NCI-H2029 (cell line): ENCODE data around the gene GCAT.
"Not testable (repeated sequence)": the region's sequence is repeated elsewhere in the genome, so short reads cannot be mapped to it uniquely, and the experiment has no call there.

ENCODE experiments used
- DNase-seq: peaks from one replicate; lab custom pipeline; 2025; lab: John Stamatoyannopoulos, UW

GCAT gene

DNA sequence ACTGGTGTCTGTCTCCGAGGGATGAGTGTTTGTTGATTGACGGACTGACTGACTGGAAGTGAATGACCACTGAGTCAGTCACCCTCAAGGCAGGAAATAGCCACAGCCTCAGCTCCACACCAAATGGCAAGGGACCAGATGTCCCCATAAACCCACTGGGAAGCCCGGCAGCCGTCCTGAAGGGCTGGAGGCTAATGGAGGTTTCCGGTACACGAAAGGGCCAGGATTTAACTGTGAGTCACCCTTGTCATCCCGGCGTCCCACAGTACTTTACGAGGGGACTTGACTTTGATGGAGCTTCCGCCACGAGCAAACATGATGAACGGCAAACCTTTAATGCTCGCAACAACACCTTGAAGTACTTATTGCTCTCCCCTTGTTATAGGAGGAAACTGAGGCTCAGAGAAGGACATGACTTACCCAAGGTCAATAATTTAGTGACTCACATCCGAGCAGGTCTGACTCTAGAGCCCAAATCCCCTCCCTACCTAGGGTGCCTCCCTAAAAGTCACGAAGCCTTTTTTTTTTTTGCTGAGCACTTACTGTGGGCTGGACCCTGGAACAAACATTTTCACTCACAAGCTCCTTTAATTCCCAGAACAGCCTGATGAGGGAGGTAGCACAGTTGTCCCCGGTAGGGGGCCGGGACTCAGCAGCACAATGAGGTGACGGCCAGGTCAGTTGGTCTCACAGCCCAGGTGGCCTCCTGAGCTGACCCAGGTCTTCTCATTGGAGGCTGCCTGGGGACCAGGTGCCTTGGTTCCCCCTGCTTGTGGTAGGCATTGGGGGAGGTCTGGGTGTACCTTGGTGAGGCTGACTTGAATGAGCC is 25.2 kb upstream of the GCAT start:
- no peak for DNase-seq

DNA sequence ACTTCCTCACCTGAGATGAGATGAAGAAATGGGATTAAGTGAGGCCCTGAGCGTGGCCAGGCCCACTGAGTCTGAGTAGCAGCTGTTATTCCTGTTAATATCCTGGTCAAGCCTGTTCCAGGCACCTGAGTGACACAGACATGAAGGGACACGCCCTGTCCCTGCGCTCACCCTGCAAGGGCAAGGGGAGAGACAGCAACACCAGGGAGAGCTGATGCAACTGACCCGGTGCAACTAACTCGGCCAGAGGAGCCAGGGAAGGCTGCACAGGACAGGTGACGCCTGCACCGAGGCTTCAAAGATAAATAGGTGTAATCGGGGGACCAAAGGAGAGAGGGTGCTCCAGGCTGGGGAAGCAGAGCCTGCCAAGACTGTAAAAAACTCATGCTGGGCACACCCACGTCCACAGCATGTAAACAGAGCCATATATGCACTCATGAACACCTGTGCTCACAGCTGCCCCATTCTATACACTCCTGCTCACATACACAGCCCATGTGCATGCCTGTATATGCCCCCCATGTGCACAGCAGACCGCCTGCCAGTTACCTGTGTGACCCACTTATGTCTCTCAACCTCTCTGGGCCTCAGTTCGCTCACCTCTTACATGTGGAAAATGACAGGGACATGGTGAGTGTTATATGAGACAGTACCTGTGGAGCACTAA is 22.8 kb upstream of the GCAT start:
- no peak for DNase-seq

DNA sequence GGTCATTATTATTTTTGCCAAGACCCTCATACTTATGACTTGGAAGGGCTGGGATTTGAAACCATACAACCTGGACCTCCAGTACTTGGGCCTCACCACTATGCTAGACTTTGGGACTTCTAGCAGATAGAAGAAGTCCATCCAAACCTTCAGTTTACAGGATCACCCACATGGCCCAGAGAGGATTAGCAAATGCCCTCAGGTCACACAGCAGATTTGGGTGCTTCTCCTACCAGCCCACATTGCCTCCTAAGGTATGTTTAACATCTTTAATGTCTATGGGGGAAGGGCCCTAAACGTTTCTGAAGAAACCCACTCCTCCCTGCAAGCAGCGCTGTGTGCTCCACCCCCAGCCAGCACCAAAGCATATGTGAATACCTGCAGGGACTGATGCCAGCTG is 17.5 kb upstream of the GCAT start:
- no peak for DNase-seq

DNA sequence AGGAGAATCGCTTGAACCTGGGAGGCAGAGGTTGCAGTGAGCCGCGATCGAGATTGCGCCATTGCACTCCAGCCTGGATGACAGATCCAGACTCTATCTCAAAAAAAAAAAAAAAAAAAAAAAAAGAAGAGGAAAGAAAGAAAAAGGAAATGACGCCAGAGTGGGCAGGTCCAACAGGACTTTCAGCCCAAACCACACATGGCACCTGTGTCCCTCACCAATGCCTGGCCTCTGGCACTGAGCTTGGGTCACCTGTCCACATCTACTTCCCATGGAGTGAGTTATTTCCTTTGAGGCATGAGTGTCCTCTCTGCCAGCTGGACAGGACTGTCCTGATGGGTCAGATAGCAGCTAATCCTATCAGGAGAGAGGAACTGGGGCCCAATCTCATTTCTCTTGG is 15.2 kb upstream of the GCAT start:
- no peak for DNase-seq

DNA sequence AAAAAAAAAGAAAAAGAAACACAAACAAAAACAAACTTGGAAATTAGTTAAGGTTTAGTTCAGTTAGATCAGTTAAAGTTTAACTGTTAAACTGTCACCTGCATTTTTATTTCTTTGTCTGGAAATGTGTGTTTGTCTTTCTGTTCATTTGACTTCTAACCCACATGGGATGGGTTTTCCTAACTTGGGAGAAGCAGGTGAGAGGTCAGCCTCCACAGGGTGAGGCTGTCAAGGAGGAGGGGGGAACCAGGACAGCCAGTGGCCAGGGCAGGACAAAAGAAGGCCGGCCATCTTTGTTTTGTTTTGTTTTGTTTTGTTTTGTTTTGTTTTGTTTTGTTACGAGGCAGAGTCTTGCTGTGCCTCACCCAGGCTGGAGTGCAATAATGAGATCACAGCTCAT is 13.4 kb upstream of the GCAT start:
- DNase-seq = no peak

DNA sequence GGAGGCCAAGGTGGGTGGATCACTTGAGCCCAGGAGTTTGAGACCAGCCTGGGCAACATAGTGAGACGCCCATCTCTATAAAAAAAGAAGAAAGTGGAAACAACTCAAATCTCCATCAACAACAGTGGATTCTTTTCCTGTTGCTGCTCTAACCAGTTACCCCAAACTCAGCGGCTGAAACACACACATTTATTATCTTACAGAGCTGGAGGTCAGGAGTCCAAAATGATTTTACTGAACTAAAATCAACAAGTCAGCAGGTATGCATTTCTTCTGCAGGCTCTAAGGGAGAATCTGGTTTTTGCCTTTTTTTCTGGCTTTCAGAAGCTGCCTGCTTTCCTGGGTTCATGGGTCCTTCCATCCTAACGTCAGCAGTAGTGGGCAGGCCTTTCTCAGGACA is 11.7 kb upstream of the GCAT start:
- DNase-seq = no peak

DNA sequence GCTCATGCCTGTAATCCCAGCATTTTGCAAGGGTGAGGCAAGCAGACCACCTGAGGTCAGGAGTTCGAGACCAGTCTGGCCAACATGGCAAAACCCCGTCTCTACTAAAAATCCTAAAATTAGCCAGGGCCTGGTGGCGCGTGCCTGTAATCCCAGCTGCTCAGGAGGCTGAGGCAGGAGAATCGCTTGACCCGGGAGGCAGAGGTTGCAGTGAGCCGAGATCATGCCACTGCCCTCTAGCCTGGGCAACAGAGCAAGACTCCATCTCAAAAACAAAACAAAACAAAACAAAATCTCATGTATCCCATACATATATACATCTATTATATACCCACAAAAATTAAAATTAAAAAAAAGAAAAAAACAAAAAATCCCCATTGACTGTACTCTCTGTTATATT is 10.5 kb upstream of the GCAT start:
- not testable (repeated sequence) for DNase-seq

DNA sequence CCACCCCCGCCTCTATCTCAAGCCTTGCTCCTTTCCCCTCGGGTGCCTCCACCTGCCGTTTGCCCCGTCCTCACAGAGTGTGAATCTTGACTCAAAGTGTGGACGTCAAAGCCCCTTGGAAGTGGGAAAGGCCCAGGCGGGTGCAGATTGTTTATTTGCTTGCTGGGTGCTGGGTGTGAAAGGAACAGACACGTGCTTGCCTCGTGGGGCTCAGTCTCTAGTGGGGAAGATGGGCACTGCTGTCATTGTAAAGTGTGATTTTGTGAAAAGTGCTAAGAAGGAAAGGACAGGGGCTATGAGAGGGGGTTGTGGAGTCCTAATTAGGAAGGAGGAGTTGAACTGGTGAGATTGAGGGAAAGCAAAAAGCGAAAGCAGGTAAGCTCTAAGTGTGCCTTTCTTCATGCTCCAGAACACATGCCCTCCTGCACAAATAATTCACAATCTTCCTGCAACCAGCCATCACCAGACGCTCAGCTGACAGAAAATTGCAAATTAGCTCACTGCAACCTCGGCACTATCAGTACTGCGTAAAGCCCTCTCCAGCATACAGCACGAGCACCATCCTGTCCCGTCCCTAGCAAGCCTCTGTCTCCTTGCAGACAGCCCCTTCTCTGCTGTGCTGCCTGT is 9.7 kb upstream of the GCAT start:
- no peak for DNase-seq

DNA sequence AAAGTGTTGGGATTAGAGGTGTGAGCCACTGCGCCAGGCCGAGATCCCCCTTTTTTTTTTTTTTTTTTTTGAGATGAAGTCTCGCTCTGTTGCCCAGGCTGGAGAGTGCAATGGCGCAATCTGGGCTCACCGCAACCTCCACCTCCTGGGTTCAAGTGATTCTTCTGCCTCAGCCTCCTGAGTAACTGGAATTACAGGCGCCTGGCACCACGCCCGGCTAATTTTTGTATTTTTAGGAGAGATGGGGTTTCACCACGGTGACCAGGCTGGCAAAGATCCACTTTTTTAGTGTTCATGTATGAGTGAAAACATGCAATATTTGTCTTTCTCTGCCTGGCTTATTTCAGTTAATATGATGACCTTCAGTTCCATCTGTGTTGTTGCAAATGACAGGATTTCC is 7.8 kb upstream of the GCAT start:
- DNase-seq = peak; percentile 53

DNA sequence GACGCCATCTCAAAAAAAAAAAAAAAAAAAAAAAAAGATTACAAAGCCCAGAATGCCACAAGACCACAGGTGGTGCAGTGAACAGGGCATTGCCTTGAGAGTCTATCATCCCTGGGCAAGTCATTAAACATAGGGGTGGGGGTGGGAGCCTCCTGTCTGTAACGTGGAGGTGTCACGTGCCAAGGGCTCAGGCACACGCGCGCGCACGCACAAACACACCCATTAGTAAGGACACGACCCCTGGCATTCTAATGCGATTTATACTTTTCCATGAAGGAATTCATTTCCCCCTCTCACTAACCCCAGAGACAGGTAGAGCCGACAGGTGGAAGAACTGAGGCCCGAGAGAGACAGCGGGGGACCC is 5.8 kb upstream of the GCAT start:
- DNase-seq = peak; percentile 42

DNA sequence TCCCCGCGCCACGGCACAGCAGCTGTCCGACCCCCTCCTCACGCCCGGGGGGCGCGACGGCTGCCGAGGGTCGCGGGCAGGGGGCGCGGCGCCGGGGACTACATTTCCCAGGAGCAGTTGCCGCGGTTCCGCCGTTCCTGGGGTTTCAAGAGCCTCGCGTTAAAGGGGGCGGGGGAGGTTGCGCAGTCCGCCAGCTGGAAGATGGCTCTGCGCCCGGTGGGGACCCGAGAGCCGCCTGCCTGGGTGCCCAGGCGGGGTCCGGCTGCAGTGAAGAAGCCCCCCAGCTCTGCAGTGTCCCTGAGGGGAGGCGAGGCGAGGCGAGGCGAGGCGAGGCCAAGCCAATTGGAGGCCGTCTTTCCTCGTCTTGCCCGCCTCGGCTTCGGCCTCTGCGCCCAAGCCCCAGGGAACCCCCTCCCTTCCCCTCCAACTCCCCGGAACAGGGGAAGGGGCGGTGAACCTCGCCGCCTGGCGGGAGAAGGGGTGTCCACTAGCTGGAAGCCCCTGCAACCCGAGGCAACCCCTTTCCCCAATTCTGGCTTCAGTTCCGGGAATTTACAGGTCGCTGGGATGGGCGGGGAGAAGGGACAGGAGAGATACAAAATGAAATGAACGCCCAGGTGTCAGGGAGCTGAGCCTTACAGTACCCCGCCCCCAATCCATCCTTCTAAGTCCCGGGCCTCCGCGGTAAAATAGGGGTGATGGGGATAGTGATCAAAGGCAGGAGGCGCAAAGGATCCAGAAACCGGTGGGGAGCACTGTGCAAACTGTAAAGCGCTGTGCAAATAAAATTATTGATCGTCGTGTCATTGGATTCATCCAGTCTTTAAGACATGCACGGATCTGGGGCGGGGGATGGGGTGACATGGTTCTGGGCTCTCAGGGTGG is 5.2 kb upstream of the GCAT start:
- peak; percentile 34 for DNase-seq

DNA sequence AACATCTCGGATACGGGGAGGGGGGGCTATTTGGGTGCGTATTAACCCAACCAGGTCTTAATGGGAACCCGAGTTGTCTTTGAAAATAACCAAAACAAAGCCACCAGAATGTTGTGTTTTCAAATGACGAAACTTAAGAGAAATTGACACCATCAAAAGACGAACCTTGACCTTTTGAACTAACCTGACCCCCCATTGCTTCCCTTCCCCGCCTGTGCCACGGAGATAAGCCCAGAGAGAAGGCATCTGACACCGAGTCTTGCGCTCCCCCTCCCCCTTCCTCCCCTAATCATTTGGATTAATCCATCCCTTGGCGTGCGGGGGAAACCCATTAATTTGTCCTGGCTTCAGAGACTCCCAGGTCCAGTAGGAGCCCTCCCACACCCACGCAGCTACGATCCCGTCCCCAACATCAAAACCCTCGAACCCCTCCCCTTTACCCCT is 4.5 kb upstream of the GCAT start:
- no peak for DNase-seq

DNA sequence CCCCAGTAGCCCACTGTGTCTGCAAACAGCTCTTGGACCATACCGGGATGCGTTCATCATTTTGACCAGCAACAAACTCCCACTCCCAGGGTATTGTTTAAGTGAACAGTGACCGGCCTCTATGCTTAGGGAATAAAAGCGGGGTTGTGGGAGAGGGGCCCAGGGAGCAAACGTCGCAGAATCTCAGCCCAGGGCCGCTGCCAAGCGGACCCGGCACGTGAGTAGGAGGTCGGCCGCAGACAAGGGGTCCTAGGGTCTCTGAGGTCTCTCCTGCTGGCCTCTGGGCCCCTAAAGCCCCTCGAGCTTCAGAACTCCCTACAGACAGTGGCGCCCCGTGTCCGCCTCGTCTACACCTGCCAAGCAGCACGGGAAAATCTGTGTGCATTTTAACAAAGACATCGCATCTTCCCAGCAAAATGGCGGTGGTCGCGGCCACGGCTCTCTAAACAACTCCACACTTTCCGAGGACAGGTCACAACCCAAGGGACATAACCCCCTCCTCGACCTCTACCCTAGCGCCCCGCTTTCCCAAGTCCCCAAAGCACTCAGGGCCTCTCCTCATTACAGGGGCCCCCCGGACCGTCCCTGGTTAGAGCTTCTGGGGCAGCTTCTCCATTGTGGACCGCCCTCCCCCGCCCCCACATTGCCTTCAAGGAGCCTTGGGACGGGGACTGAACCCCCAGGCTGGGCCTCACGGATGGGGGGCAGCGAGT is 3.9 kb upstream of the GCAT start:
- no peak for DNase-seq

DNA sequence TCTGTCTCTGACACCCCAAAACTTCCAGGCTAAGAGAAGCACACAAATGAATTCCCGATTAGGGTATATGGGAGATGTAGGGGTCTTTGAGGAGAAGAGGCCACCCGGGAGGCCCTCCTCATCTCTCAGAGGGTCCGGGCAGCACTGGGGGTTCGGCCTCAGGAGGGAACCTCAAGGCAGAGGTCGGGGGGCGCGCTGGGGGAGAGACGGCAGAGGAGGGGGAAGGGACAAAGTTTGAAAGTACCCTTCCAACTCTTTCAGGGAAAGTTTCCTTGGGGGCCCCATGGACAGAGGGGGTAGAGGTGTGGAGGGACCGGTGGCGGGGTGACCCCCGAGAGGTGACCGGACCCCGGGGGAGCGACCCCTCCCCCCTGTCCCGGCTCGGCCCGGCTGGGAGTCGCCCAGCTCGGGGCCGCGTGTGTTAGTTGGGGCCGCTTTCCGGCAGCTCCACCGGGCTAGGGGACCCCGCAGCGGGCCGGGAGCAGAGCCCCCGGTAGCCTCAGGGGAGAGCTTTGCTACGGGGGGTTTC is 3.3 kb upstream of the GCAT start:
- DNase-seq = no peak

DNA sequence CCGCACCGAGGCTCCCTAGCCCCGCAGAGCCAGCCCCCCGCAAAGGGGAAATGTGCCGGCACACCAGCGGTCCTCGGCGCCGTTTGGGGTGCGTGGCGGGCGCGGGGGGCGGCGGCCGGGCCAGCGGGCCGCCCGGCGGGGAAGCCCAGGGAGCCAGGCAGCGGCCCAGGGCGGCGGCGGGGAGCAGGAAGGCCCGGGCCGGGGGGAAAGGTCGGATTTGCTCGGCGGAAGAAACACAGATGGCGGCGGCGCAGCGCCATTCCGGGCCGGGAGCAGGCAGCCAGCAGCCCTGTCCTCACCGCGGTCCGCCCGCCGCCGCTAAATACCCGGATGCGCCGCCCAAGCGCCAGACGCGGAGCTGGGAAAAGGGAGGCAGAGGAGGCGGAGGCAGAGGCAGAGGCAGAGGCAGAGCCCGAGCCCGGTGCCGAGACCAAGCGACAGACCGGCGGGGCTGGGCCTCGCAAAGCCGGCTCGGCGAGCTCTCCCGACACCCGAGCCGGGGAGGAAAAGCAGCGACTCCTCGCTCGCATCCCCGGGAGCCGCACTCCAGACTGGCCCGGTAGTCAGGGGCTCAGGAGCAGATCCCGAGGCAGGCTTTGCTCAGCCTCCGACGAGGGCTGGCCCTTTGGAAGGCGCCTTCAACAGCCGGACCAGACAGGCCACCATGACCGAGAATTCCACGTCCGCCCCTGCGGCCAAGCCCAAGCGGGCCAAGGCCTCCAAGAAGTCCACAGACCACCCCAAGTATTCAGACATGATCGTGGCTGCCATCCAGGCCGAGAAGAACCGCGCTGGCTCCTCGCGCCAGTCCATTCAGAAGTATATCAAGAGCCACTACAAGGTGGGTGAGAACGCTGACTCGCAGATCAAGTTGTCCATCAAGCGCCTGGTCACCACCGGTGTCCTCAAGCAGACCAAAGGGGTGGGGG is 2.6 kb upstream of the GCAT start:
- DNase-seq = peak; percentile 70

DNA sequence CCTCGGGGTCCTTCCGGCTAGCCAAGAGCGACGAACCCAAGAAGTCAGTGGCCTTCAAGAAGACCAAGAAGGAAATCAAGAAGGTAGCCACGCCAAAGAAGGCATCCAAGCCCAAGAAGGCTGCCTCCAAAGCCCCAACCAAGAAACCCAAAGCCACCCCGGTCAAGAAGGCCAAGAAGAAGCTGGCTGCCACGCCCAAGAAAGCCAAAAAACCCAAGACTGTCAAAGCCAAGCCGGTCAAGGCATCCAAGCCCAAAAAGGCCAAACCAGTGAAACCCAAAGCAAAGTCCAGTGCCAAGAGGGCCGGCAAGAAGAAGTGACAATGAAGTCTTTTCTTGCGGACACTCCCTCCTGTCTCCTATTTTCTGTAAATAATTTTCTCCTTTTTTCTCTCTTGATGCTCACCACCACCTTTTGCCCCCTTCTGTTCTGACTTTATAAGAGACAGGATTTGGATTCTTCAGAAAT is 1.9 kb upstream of the GCAT start:
- DNase-seq = no peak

DNA sequence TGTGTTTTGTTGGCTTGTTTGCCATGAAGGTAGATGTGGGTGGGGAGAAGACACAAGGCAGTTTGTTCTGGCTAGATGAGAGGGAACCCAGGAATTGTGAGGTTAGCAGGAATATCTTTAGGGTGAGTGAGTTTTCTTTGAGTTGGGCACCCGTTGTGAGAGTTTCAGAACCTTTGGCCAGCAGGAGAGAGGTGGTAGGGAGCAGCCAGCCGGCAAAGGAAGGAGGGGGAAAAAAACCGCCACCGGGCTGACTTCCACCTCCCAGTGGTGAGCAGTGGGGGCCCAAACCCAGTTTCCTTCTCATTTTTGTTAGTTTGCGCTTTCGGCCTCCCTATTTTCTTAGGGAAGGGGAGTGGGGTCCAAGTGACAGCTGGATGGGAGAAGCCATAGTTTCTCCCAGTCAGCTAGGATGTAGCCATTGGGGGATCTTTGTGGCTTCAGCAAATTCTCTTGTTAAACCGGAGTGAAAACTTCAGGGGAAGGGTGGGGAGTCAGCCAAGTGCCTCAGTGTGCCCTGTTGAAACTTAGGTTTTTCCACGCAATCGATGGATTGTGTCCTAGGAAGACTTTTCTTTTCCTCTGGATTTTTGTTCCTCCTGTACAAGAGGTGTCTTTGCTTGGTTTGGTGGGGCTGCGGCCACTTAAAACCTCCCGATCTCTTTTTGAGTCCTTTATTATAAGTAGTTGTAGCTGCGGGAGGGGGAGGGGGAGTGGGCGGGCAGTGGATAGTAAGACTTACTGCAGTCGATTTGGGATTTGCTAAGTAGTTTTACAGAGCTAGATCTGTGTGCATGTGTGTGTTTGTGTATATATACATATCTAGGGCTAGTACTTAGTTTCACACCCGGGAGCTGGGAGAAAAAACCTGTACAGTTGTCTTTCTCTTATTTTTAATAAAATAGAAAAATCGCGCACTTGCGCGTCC is 1.1 kb upstream of the GCAT start:
- DNase-seq = no peak

DNA sequence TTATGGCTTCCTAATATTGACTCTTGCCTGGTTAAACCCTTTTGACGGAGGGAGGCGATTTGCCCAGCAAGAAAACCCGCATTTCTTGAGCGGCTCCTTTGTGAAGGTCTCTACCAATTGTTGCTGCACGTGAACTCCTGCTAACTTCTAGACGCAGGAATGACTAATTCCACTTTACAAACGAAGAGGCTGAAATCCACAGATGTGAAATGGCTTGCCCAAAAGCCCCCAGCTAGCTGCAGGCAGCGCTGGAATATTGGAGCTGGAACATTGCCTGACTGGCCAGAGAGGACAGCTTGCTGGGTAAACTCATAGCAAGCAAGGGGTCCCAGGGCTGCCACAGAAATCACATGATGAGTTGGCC is 542 bp downstream of the GCAT start:
- no peak for DNase-seq

DNA sequence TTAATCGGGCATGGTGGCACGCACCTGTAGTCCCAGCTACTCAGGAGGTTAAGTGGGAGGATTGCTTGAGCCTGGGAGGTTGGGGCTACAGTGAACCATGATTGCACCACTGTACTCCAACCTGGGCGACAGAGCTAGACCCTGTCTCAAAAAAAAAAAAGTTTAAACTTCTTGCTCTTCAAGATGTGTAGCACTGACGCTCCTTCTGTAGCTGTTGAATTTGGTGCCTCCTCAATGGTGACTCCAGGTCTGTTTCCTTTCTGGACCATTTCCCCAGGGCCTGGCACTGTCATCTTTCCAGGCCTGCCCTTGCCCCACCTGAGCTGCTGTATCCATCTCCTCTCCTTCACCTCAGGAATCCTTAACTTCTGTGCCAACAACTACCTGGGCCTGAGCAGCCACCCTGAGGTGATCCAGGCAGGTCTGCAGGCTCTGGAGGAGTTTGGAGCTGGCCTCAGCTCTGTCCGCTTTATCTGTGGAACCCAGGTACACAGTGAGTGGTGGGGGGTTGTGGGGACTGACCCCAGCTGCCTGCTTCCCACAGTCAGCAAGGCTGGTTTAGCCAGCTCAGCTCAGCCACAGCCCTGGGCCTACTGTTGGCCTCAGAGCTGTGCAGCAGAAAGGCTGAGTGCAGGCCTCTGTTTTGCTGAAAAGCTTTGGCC is 2.1 kb downstream of the GCAT start:
- no peak for DNase-seq
